ENCODE results near the gene NGFR.

NGFR gene

DNA sequence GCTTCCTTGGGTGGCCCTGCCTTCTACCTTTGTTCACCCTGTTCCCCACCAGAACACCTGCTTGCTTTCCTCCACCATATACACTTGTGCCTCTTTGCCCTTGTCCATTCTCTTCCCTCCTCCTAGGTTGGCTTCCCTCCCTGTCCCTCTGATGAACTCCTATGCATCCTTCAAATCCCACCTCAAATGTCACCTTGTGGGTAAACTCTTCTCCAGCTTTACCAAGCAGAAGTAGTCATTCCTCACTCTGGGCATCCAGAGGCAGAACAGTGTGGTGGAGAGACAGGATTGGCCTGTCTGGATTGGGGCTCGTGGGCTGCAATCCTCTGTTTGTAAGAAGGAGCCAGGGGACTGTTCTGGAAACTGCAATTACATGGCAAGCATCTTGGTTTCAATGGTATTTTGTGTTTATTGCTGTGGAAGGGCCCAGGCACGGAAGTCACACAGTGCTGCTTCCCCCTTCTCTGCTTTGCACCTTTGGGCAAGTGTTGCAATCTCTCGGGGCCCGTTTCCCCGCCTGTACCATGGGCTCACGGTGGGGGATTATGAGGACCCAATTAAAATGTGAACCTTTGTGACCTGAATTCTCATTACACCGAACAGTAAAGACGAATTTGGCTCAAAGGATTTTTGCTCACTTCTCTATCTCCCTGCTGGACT lies 58.7 kb downstream of the NGFR start:
- Histone ChIP-seq H3K4me1 (ENCODE audit: control insufficient read depth, insufficient read depth, low read length) (no peaks in the 10 kb centered on the region), H3K36me3 (ENCODE audit: control insufficient read depth, insufficient read depth, low read length) (no peaks in the 10 kb centered on the region), H3K27me3 (ENCODE audit: control insufficient read depth, insufficient read depth, low read length) (no peaks in the 10 kb centered on the region), H3K9me3 (ENCODE audit: control insufficient read depth, insufficient read depth, low read length) (no peaks in the 10 kb centered on the region), H3K27ac (ENCODE audit: low read length) (no peak overlapping the region), H3K4me3 (ENCODE audit: low read length) (no peak overlapping the region)
- DNase-seq (ENCODE audit: low read depth, low spot score) = no peak
- WGBS (ENCODE audit: insufficient coverage, insufficient read length) = no CpG with 5 or more reads among the region's 8 CpGs

DNA sequence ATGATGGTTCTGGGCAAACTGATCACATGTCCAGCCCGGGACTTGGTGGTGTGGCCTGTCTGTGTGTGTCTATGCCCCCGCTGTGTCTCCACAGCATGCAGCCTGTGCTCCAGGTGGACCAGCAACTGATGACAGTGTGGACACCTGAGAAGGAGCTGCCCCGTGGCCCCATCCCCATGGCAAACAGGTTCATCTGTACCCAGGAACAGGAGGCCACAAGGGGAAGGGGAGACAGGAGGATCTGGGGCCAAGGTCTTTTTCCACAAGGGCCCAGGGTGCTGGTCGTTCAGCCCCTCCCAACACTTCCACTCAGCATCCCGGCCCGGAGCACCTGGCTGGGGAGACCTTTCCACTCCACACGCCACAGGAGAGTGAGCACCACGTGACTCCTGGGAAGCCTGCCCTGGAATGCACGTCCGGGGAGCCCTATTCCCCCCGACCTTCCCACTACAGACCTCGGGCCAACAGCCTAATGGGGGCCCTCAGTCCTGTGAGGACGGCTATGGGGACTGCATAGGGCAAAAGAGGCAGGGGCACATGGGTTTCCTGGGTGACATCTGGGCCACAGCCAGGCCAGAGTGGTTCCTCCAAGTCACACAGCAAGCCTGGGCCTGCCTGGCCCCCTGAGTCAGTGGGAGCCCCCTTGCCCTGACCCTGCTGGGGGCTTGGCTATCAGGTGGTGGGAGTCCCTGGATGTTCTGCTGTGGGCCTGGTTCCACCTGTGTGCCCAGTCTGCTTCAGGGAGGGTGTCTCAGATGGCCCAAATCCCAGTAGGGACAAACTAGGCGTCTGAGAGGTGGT lies 59.8 kb downstream of the NGFR start:
- Histone ChIP-seq H3K27me3 (ENCODE audit: control insufficient read depth, insufficient read depth, low read length) (no peaks in the 10 kb centered on the region), H3K4me3 (ENCODE audit: low read length) (no peak overlapping the region), H3K9me3 (ENCODE audit: control insufficient read depth, insufficient read depth, low read length) (no peaks in the 10 kb centered on the region), H3K27ac (ENCODE audit: low read length) (no peak overlapping the region), H3K4me1 (ENCODE audit: control insufficient read depth, insufficient read depth, low read length) (no peaks in the 10 kb centered on the region), H3K36me3 (ENCODE audit: control insufficient read depth, insufficient read depth, low read length) (no peaks in the 10 kb centered on the region)
- DNase-seq (ENCODE audit: low read depth, low spot score) = no peak
- no CpG with 5 or more reads among the region's 14 CpGs for WGBS (ENCODE audit: insufficient coverage, insufficient read length)

DNA sequence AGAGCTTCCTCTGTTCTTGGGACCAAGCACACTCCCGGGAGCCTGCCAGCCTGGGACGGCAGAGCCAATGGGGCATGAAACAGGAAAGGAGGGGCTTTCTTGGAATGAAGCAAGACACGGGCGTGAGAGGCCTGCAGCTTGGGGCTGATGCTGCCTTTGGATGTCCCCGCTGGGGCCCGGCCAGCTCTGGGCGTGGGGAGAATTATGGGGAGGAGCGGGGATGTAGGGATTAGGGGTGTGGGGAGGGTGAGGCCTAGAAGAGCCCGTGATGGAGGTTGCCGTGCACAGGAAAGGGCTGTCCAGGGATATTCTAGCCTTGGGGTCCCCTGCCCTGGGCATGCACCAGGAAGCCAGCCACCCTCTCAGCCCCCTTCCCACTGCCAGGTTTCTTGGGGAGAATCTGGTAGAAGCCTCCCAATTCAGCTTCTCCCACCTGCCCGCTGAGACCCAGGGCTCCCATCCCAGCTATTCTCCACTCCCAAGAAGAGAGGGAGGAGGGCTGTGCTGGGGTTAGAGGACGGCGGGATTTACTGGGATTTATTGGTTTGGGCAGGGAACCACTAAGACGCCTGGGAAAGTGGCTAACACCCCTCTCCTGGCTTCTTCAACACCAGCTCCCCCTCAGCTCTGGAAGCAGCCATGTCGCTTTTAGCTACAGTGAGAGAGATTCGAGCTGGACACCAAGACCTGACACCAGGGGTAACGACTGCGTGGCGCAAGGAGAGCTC lies 60.6 kb downstream of the NGFR start:
- Histone ChIP-seq H3K4me3 (ENCODE audit: low read length) (no peak overlapping the region), H3K27ac (ENCODE audit: low read length) (no peak overlapping the region), H3K4me1 (ENCODE audit: control insufficient read depth, insufficient read depth, low read length) (no peaks in the 10 kb centered on the region), H3K27me3 (ENCODE audit: control insufficient read depth, insufficient read depth, low read length) (no peaks in the 10 kb centered on the region), H3K36me3 (ENCODE audit: control insufficient read depth, insufficient read depth, low read length) (no peaks in the 10 kb centered on the region), H3K9me3 (ENCODE audit: control insufficient read depth, insufficient read depth, low read length) (no peaks in the 10 kb centered on the region)
- WGBS (ENCODE audit: insufficient coverage, insufficient read length) = no CpG with 5 or more reads among the region's 19 CpGs
- no peak for DNase-seq (ENCODE audit: low read depth, low spot score)

DNA sequence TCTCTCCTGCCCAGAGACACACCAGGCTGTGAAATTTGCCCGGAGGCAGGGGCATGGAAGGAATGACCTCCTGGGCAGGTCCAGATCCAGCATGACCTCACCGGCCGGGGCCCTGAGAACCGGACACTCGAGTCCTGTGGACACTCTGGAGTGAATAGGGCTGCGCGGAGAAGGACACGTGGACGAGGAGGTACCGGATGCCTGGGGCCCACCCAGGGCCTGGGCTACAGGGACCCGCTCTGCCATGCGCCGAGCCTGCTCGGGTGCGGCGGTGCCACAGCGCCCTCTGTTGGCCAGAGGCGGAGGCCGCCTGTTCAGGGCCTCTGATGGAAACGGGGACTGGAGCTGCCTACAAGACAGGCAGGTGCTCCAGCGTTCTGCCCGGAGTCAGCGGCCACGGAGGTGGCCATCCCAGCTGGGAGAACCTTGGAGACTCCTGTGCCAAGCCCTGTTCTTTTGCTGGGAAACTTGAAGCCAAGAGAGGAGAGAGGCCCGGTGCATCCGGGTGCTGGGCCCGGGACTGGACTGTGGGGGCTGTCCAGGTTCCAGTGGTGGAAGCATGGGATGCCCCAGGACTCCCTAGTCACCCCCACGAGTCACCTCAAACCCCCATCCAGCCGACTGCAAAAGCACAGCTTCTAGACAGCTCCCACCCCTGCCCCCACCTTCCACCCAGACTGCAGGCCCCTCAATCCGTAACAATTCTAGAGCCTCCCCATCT lies 61.3 kb downstream of the NGFR start:
- H3K9me3 ChIP-seq (ENCODE audit: control insufficient read depth, insufficient read depth, low read length) = no peaks in the 10 kb centered on the region
- no peak overlapping the region for H3K4me3 ChIP-seq (ENCODE audit: low read length)
- no peak for DNase-seq (ENCODE audit: low read depth, low spot score)
- no peaks in the 10 kb centered on the region for H3K27me3 ChIP-seq (ENCODE audit: control insufficient read depth, insufficient read depth, low read length)
- no CpG with 5 or more reads among the region's 30 CpGs for WGBS (ENCODE audit: insufficient coverage, insufficient read length)
- H3K4me1 ChIP-seq (ENCODE audit: control insufficient read depth, insufficient read depth, low read length) = no peaks in the 10 kb centered on the region
- H3K27ac ChIP-seq (ENCODE audit: low read length) = no peak overlapping the region
- no peaks in the 10 kb centered on the region for H3K36me3 ChIP-seq (ENCODE audit: control insufficient read depth, insufficient read depth, low read length)

DNA sequence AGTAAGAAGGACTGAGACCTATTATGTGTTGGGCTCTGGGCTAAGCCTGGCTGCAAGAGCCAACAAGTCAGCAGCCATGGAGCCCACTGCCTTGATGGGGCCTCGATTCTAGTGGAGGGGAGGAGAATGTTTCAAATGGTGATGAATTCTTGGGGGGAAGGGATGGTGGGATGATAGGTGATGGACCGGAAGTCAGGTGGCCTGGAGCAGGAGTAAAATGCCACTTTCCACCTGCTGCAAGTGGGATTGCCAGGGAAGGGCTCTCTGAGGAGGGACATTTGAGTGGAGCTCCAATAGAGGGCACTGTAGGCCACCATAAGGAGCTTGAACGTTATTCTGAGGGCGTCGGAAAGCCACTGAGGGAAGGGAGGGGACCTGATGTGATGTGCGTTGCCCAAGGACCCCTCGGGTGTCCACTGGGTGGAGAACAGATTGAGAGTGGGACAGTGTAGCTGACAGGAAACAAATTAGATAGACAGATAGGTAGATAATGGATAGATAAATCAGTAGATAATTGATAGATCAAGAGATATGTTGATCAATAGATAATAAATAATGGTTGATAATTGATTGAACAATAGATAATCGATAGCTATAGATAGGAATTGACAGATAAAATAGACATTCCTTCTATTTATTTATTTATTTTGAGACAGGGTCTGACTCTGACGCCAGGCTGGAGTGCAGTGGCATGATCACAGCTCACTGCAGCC lies 62.4 kb downstream of the NGFR start:
- H3K4me1 ChIP-seq (ENCODE audit: control insufficient read depth, insufficient read depth, low read length) = no peaks in the 10 kb centered on the region
- no peak for DNase-seq (ENCODE audit: low read depth, low spot score)
- no peaks in the 10 kb centered on the region for H3K36me3 ChIP-seq (ENCODE audit: control insufficient read depth, insufficient read depth, low read length)
- H3K27me3 ChIP-seq (ENCODE audit: control insufficient read depth, insufficient read depth, low read length) = no peaks in the 10 kb centered on the region
- WGBS (ENCODE audit: insufficient coverage, insufficient read length) = no CpG with 5 or more reads among the region's 9 CpGs
- no peaks in the 10 kb centered on the region for H3K9me3 ChIP-seq (ENCODE audit: control insufficient read depth, insufficient read depth, low read length)
- no peak overlapping the region for H3K4me3 ChIP-seq (ENCODE audit: low read length)
- H3K27ac ChIP-seq (ENCODE audit: low read length) = no peak overlapping the region
